ENCODE data around the gene SMOC2.

SMOC2 gene, protein sequence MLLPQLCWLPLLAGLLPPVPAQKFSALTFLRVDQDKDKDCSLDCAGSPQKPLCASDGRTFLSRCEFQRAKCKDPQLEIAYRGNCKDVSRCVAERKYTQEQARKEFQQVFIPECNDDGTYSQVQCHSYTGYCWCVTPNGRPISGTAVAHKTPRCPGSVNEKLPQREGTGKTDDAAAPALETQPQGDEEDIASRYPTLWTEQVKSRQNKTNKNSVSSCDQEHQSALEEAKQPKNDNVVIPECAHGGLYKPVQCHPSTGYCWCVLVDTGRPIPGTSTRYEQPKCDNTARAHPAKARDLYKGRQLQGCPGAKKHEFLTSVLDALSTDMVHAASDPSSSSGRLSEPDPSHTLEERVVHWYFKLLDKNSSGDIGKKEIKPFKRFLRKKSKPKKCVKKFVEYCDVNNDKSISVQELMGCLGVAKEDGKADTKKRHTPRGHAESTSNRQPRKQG

DNA sequence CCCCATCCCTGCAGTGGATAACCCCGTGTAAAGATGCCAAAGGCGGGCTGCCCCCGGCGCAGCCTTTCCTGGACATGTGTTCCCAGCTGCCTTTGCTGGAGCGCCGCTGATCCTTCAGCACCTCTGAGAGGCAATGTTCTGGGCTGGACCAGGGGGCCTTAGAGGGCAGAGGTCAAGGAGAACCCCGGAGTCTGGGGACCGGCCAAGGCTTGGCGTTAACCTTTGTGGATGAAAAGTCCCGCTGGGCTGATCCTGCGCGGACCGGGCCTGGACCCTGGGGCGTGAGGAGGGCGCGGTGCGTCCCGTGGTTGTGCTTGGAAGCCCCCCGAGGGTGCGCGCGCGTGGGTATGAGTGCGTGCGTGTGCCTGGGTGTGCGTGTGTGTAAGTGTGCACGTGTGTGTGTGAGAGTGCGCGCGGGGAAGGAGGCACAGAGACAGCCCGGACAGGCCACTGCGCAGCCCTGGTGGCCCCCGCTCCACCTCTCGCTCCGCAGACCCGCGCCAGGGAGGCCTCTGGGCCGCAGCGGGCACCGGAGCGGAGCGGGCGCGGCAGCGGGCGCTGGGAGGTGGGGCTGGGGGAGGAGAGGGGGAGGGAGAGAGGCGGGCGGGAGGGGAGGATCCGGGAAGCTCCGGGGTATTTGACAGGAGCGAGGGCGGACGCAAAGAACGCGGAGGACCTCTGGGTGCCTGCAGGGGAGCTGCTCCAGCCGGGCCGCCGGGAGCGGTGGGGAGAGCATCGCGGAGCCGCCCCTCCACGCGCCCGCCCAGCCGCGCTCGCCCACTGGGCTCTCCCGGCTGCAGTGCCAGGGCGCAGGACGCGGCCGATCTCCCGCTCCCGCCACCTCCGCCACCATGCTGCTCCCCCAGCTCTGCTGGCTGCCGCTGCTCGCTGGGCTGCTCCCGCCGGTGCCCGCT is at the start of gene SMOC2:
Gene SMOC2 (plus strand): TSS at position 665 of the 914 bp plus-strand sequence. CDS start 187 bp downstream, at position 852.
- no peak for TF ChIP-seq POLR2A (IDR thresholded peaks at IDR 0.05; ENCODE audit: low read depth, low read length)
- DNase-seq (ENCODE audit: insufficient read length, low spot score) (no peak), FAIRE-seq (no peak)

DNA sequence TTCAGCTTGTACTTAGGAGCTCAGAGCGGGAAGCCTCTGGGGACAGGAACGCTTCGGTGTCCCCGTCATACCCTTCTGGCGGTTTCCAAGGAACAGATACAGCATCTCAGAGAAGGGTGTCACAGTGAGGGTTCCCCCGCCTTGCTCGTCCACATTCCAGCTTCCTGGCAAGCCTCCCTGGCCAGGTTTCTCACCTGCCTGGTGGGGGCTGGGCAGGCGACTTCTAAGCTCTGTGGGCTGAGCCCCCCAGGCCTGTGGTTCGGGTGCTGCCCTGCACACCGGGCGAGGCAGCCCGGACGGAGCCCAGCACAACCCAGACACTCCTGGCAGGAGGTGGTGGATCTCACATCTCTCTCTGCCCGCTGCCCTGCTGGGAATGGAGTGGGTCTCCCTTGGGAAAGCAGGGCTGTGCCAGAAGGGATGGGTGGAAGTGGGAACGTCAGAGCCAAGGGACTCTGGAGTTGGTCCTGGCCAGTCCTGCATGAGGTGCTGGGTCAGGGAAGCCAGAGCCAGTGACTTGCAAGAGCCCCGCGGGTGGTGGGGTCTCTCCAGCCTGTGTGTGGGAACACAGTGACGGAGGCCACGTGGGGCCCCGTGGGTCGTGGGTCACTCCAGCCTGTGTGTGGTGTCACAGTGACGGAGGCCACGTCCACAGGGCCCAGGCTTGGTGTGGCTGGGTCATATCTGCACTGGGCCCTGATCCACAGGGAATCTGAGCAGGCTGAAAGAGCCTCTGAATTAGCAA is 47.7 kb upstream of the SMOC2 start:
- FAIRE-seq (no peak), DNase-seq (ENCODE audit: insufficient read length, low spot score) (no peak)
- TF ChIP-seq POLR2A (IDR thresholded peaks at IDR 0.05; ENCODE audit: low read depth, low read length), result no peak

DNA sequence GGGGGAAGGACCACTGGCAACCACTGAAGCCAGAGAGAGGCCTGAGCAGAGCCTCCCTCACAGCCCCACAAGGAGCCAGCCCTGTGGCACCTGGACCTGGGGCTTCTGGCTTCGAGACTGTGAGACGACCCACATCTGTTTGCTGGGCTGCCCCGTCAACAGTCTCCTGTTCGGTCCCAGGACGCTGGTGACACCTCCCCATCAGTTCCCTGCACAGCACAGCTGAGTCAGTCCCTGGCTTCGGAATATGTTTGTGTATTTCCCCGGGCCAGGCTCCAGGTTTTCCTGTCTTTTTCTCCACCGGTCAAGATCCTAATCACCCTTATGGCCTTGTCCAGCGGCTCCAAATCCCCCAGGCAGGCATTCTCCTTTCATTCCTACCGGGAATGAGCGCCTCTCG is 46.4 kb upstream of the SMOC2 start:
- DNase-seq (ENCODE audit: insufficient read length, low spot score) (no peak), FAIRE-seq (no peak)
- no peak for TF ChIP-seq POLR2A (IDR thresholded peaks at IDR 0.05; ENCODE audit: low read depth, low read length)

DNA sequence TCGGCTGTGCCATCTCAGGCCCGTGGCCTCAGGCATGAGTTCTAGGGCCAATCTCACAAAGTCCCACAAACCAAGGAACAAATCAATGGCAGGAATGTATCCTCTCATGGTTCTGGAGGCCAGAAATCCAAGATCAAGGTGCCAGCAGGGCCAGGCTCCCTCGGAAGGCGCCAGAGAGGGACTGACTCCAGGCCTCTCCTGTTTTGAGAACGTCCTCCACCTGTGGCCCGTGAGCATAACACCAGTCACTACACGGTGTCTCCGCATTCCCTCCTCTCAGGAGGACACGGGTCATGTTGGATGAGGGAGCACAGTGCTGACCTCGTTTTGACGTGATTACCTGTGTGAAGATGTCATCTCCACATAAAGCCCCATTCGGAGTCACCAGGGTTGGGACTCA is 45.0 kb upstream of the SMOC2 start:
- FAIRE-seq (no peak), DNase-seq (ENCODE audit: insufficient read length, low spot score) (no peak)
- no peak for TF ChIP-seq POLR2A (IDR thresholded peaks at IDR 0.05; ENCODE audit: low read depth, low read length)

DNA sequence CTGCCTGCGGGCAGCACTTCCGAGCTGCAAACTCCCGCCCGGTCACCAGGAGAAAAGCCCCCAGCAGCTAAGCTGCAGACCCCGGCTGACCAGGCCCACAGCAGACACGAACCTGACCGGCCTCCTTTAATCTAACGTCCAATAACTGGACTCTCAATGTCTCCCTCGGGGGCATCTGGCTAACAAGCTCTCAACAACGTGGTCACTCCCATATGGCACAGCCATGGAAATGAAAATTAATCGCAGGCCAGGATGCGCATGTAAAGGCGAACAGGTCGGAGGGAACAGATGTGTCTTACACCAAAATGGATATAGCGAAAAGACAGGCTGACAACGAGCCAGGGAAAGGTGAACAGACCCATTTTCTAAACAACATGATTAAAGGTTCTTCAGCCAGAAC is 44.4 kb upstream of the SMOC2 start:
- no peak for DNase-seq (ENCODE audit: insufficient read length, low spot score)
- TF ChIP-seq POLR2A (IDR thresholded peaks at IDR 0.05; ENCODE audit: low read depth, low read length), result no peak
- FAIRE-seq, result no peak

DNA sequence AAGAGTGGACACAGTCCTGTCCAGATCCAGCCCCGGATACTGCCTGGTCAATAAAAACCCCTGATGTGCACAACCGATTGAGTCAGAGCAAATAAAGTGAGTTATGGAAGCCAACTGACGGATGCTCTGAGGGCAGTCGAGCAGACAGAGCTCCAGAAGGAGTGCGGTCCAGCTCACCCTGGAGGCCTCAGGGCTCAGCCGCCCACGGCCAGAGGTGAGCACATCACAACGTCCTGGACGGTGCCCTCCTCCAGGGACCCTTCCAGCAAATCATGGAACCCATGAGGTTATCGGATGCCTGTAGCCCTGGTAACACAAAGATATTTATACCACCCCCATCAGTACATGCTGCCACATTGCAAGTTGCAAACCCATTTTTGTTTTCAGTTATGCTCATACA is 44.0 kb upstream of the SMOC2 start:
- no peak for TF ChIP-seq POLR2A (IDR thresholded peaks at IDR 0.05; ENCODE audit: low read depth, low read length)
- FAIRE-seq, result no peak

DNA sequence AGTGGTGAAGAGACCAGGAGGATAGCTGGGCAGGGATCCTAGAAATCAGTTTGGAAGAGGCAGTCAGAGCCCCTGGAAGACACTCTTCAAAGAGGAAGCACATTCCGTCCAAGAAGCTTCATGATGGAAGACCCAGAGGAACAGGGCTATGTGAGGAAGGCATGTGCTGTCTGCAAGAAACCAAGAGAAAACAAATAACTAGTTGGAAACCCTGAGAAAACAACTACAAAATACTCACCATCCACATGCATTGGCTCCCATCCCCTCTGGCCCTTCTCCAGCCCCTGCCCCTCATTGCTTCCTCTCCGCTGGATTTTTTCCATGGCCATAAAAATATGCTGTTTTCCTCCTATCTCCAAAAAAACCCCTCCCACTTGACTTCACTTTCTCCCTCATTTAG is 40.9 kb upstream of the SMOC2 start:
- FAIRE-seq (no peak), DNase-seq (ENCODE audit: insufficient read length, low spot score) (no peak)
- TF ChIP-seq POLR2A (IDR thresholded peaks at IDR 0.05; ENCODE audit: low read depth, low read length), result no peak

More for the DNA sequence above, 44.0 kb upstream of the SMOC2 start:
- no peak for DNase-seq (ENCODE audit: insufficient read length, low spot score)

DNA sequence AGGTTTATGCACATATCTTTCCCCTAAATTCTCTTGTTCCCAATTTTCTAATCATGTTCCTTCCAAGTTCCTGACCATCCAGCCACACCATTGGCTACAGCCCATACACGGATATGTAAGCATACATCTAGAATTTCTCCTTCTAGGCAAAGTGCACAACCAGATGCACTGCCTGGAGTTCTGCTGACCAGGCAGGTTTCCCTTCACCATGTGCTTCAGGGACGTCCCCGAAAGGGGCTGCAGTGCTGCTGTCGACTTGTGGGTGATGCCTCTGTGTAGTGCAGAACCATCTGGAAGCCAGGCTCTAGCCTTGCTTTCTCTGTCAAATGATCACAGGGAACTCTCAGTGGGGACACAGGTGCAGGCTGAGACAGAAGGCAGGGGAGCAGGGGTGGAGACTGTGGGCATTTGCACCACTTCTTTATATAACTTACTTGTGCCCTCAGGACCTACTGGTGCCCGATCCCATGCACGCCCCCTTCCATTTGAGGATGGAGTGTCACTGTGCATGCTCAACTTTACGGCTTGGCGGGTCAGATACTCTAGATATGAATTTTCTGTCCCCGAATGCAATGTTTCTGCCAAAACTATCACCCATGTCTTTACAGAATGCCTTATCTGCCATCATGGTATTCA is 37.5 kb upstream of the SMOC2 start:
- DNase-seq (ENCODE audit: insufficient read length, low spot score), result no peak
- no peak for FAIRE-seq
- no peak for TF ChIP-seq POLR2A (IDR thresholded peaks at IDR 0.05; ENCODE audit: low read depth, low read length)

DNA sequence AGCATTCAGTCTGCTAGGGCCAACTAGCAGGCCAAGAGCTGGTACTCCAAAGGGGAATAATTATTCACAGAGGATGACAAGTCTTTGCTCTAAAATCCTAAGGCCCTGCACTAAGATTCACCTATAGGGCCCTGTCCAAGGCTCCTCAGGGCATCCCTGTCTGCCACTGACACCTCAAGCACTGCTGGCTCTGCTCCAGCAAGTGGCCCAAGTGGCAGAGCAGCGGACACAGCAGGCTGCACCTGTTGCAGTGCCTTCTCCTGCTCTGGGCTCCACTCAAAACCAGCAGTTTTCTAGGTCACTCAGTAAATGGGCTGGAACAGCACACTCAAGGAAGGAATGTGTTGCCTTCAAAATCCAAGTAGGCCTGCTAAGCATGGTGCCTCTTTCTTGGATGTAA is 36.4 kb upstream of the SMOC2 start:
- DNase-seq (ENCODE audit: insufficient read length, low spot score), result no peak
- no peak for FAIRE-seq
- no peak for TF ChIP-seq POLR2A (IDR thresholded peaks at IDR 0.05; ENCODE audit: low read depth, low read length)

DNA sequence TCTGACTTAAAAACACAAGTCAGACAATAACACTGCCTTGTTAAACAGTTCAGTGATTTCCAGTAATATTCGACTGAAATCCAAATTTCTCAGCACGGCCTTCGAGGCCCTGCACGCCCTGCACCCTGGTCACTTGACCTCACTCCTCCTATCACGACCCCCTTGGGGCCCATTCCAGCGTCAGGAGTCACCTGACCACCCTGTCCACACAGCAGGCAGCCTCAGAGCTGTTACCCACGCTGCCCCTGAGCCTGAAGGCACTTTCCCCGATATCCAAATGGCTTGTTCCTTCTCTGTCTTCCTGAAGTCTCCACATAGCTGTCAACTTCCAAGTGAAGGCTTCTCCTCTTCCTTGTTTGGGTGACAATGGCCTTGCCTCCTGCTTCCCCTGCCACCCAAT is 33.1 kb upstream of the SMOC2 start:
- no peak for FAIRE-seq
- DNase-seq (ENCODE audit: insufficient read length, low spot score), result no peak
- no peak for TF ChIP-seq POLR2A (IDR thresholded peaks at IDR 0.05; ENCODE audit: low read depth, low read length)

DNA sequence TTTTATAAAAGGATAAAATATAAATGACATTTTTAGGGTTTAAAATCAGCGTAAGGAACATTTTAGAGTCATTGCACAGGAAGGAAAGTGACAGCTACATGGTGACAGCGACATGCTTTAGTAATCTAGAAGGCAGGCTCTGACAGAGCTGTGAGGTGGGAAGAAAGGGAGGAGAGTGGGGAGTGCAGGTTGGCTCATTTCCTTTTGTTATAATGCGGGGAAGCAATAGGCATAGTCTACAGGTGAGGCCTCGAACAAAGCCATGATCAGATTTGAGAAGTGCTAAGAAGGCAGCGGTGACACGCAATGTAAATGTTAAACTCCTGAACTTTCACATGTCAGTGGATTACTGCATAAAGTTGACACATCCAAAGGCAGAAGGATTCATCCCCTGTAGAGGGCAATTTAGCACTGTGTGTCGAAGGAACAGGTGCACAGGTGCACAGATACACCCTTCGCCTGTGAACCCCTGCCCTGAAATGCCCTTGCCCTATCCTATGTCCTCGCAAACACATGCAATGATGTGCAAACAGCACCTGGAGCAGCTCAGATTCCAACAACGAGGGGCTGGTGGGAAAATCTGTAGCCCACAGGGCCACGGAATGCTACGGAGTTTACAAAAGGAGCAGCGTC is 32.4 kb upstream of the SMOC2 start:
- no peak for TF ChIP-seq POLR2A (IDR thresholded peaks at IDR 0.05; ENCODE audit: low read depth, low read length)
- FAIRE-seq, result no peak
- DNase-seq (ENCODE audit: insufficient read length, low spot score), result no peak

DNA sequence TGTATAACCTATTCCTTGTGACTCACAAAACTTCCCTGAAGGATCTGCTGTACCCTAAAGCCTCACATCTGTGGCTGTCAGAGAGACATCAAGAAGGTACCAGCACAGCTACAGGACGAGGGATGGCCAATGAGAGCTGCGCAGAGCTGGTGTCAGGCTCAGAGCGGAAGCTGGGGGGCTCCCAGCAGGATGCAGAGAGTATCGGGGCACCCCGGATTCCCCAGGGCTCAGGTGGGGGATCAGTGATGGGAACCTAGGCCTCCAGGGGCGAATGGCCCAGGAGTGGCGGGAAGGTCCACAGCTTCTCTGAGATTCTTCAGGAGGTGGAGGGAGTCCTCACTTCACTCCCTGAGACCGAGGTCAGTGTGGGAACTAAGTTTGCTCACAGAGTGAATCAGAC is 30.9 kb upstream of the SMOC2 start:
- no peak for DNase-seq (ENCODE audit: insufficient read length, low spot score)
- FAIRE-seq, result no peak
- no peak for TF ChIP-seq POLR2A (IDR thresholded peaks at IDR 0.05; ENCODE audit: low read depth, low read length)

DNA sequence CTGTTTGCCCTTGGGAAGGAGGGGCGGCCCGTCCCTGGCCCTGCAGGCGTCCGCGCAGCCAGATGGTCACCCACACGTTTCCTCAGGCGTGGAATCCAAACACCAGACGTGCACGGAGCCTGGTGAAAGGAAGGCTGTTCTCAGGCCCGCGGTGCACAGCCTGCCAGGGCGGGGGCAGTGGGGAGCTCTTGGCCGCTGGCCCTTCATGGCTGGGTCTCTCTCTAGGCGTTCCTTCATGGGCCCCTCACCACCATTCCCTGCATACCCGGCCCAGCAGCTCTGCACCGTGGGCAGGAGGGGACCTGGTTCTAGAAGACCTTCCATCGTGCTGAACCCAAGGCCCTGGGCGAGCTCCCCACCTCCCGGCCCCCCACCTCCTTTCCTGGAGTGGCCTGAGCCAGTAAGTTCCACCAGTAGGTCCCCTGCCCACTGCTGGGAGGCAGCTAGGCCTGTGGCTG is 30.4 kb upstream of the SMOC2 start:
- FAIRE-seq (no peak), DNase-seq (ENCODE audit: insufficient read length, low spot score) (no peak)
- TF ChIP-seq POLR2A (IDR thresholded peaks at IDR 0.05; ENCODE audit: low read depth, low read length), result no peak

Data from H54 (cell line).